ENCODE measurements around the gene SNAI3. TPM values are rescaled to one million over a fixed set of nuclear protein-coding genes. Genes with fewer than 3 reads are reported as not detected.

The SNAI3 gene
- total RNA-seq, 2 donors from 2014 or later = 0.43 to 0.56 TPM

DNA sequence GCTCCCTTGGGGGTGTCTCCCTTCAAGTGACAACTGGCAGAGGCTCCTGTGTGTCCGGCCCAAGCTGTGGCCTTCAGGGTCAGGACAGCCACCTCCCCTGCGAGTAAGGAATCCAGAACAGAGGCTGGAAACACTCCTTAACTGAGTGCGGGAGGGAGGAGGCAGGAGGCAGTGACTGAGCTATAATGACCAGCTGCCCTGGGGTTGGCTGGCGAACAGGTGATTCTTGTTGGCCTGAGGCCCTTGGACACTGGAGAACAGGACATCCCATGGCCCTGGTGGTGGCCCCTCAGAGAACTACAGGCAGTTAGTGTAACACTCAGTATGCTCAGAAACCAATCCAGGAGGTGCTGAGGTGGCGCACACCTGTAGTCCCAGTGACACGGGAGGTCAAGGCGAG lies 9.4 kb upstream of the SNAI3 start:
- intact Hi-C loops (cut with DNase I) = no loop called here
- no peak for DNase-seq (ENCODE audit: low spot score)

DNA sequence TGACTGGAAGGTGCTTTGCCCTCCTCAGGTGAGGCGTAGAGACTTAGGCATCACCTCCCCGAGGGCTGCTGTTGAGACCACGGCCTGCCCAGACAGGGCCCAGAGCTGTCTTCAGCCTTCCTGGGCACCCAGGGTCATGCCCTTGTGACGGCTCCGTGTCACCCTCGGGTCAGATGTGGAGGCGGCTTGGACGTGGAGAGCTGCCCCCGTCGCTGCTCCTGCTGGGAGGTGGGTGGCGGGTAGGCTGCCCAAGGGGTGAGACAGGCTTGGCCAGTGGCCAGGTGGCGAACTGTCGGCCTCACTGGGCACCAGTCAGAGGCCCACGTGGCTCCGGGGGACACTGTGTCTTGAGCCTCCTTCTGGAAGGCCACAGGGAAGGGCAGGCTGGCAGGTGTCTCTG lies 8.9 kb upstream of the SNAI3 start:
- DNase-seq (ENCODE audit: low spot score) = no peak
- intact Hi-C loops (cut with DNase I) = no loop called here

DNA sequence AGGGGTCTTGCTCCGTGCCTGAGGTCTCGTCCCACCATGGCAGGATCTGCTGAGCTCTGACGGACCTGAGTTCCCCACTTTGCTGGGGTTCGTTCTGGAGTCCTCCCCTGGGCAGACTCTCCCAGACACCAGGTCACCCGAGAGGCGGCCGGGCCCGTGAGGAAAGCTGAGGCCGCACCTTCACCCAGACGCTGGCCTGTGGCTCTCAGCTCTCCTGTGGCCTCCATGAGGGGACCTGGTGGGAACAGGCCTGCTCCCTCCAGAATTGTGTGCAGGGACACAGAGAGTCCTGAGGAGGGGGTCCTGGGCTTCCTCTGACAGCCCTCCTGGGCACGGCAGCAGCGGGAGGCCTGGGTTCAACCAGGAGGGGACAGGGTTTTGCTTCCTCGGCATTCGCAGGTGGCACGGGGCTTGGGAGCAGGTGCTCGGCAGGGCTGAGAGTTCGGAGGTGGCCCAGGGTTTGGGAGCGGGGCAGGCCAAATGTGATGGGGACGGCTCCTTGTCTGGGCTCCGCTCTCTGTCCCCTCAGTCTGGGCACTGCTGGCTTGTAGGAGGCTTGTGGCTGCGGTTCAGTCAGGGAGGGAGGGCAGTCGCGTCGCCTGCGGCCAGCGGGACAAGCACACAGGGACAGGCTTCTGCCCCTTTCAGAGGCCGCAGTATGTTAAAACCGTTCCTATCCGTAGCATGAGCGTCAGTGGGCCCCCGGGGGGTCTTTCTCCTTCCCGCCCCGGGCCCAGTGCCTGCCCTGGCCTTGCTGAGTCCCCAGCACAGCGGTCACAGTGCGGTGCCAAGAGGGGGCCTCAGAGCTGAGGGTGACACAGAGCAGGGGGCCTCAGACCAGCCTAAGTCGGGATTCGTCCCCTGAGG lies 8.1 kb upstream of the SNAI3 start:
- intact Hi-C loops (cut with DNase I) = no loop called here
- DNase-seq (ENCODE audit: low spot score) = no peak

DNA sequence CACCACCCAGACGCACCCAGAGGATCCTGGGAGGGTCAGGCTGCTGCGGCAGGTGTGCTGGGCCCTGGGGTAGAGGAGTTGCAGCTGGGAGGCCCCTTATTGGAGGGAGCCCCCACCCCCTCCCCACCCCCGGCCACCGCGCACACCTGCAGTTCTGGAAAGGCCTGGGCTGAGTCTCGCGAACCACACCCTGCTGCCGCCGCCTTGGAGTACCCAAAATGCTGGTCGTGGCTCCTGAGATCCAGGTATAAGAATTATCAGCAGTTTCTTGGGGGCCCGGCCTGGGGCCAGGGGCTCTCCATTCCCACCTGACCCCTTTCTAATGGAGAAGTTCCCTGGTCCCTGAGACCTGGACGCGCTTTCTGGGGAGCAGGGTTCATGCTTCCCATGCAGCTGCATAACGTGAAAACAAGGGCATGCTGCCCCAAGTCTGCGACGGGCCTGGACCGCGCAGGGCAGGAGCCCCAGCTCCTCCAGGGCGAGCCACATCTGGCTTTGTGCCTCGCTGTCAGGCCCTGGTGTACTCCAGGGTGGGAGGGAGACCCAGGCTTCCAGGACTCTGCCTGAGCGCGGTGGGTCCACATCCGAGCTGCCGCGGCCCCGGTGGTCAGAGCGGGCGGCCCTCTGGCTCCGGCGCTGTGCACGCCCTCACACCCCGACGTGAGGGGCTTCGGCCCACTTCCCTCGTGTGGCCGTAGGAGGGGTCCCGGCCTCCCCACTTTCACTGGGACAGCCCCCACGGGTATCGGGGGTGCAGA lies 7.3 kb upstream of the SNAI3 start:
- no peak for DNase-seq (ENCODE audit: low spot score)
- intact Hi-C loops (cut with DNase I) = no loop called here

DNA sequence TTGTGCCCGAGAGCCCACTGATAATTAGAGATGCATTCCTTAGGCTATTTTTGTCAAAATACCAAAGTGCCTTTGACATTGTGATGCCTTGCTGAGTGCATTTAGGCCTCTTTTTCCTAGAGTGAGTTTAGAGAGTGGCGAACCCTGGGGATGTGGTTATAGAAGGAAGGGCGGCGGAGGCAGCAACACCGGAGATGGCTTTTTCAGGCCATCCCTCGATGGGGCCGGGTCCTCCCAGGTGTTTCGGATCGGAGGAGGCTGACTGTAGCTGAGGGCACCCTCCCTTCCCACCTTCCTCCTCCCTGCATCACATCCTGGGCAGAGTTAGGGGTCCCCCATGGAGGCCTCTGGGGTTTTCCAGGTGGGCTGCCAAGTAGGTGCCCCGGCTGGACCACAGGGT lies 6.6 kb upstream of the SNAI3 start:
- no peak for DNase-seq (ENCODE audit: low spot score)
- intact Hi-C loops (cut with DNase I) = no loop called here

DNA sequence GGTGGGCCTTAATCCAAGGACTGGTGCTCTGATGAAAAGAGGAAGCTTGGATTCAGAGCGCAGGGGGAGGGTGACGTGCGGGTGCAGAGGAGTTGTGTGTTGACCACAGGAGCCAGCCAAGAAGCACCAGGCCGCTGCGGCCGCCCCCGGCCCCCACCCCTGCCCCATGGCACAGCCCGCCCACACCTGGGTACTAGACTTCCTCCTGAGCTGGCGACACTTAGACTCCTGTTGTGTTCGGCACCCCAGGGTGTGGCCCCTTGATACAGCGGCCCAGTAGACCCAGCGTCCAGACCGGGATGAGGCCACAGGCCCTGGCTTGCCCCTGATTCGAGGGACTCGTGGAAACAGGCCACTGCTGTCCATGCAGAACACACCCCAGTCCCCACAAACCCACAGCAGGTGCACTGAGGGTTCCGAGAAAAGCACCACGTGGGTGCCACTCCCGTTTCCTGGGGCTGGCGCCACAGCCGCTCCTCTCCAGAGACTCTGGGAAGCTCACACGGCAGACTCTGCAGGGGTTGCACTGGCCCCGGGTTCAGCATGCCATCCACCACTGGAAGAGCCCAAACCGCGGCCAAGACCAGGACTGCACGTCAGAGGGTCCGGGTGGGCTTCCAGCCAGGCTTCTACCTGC lies 5.7 kb upstream of the SNAI3 start:
- intact Hi-C loops (cut with DNase I) = no loop called here
- no peak for DNase-seq (ENCODE audit: low spot score)

DNA sequence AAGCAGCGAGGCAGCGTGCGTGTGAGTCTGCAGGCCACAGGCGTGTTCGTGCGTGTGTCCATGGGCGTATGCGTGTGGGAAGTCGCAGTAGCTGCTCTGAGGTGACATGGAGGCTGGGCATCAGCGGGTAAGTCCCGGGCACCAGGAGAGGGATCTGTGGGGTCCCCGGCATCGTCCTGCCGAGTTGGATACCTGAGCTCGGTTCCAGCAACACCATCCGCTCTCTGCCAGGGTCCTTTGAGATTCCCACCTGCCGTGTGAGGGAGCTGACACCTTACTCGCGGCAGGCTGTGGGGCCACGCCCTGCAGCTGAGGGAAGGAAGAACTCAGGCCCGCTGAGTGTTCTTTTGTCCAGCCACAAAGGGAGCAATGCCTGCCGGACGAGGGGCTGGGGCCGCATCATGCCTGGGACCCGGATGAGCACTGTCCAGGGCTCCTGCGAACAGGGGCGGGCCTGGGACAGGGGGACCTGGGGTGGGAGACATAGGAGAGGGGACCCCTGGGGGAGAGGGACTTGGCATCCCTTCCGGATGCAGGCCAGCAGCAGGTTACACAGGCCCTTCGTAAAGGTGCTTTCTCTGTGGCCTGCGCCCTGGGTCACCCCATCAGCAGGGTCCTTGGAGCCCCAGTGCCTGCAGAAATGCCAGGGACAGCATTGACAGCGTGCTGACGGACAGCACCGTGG lies 5.0 kb upstream of the SNAI3 start:
- intact Hi-C loops (cut with DNase I) = no loop called here
- no peak for DNase-seq (ENCODE audit: low spot score)

DNA sequence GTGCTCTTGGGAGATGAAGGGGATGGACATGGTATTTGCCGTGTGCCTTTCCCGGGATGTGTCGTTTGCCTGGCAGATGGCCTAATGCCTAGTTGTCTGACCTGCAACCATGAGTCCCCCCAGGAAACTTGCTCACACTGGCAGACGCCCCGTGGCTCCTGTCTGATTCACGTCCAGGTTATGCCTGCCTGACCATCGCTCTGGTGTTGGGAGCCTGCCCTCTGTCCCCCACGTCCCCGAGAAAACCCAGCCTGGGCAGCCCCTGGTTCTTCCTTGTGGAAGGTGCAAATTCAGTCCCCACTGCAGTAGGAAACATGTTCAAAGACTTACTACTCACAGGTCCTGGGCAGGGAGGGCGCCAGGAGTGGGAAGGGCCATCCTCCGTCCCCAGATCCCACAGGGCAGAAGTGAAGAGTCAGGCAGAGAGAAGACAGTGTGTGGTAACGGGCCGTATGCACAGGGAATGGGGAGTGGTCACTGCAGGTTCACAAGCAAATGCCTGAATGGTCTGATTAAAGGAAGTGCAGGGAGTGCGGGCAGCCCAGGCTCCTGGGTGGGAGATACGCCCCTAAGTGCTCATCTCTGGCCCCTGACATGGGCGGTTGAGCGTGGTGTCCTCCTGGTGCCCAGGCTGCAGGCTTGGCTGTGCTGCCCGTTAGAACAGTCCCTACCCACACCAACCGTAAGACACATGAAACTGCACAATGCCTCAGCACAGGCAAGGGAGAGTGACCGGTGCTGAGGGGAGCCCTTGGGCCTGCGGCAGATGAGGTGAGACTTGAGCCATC lies 4.2 kb upstream of the SNAI3 start:
- DNase-seq (ENCODE audit: low spot score) = no peak
- intact Hi-C loops (cut with DNase I) = no loop called here

DNA sequence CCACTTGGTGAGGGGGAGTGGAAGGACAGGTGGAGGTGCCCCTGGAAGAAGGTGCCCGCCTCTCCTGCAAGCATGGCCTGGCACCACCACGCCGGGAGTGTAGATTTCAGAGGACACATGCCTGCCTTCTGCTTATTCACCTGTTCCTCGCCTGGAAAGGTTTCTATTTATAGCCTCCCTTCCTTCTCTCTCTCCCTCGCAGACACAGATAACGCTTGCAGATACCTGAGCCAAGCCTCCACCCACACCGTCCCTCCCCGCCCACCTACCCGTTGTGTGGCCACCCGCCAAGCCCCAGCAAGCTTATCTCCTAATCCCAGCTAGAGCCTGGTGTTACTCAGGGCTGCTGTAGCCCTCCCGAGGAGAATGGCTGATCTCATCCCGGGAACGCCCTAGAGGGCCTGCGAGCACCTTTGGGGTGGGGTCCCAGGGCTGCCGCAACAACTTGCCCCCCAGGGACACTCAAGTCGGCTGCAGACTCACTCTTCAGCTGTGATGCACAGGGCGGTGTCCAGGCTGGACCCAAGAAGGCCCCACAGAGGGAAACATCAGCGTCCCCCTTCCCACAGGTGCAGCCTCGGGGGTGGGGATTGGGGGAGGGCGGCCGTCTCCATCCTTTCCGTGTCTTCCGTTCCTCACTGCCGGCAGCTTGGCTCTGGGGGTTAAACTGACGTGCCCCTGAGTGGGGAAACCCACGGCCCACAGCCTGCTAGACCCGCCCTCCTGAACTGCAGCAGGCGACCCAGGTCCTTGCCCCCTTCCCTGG lies 1.9 kb upstream of the SNAI3 start:
- no peak for DNase-seq (ENCODE audit: low spot score)
- intact Hi-C loops (cut with DNase I) = no loop called here

DNA sequence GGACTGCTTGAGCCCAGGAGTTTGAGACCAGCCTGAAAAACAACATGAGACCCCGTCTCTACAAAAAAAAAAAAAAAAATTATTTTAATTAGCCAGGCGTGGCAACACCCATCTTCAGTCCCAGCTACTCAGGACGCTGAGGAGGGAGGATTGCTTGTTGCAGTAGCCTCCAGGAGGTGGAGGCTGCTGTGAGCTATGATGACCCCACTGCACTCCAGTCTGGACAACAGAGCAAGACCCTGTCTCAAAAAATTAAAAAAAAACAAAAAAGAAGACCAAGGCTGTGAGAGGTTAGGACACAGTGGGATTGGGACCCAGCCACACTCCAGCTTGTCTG lies 1.3 kb upstream of the SNAI3 start:
- intact Hi-C loops (cut with DNase I) = no loop called here
- no peak for DNase-seq (ENCODE audit: low spot score)

DNA sequence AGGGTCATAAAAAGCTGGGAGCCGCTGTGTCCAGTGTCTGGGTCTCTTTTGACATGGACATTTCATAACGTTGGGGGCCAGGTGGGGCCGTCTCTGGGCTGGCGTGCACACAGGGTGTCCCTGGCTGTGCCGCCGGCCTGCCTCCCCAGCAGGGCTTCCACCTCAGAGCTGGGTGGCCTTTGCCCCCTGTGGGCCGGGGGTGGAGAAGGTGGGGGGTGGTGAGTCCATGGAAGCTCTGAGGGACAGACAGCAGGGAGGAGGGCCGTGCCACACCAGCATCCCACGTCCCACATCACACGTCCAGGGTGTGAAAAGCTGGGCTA lies 908 bp upstream of the SNAI3 start:
- no peak for DNase-seq (ENCODE audit: low spot score)
- intact Hi-C loops (cut with DNase I) = no loop called here

DNA sequence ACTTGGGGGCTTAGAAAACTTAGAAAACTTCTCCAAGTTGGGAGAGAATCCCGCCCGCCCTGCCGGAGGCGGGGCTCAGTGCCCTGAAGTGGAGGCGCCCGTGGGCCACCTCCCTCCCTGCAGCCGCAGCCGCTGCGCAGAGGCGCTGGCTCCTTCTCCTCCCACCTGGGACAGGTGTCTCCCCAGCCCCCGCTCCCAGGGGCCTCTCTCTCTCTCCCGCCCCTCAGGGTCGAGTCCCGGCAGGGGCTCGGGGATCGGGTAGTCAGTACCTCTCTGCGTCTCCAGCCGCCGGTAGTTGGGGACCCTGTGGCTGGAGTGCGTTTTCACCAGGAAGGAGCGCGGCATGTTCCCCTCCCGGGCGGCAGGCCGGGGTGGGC lies 257 bp downstream of the SNAI3 start:
- DNase-seq (ENCODE audit: low spot score) = no peak
- intact Hi-C loops (cut with DNase I) = no loop called here

DNA sequence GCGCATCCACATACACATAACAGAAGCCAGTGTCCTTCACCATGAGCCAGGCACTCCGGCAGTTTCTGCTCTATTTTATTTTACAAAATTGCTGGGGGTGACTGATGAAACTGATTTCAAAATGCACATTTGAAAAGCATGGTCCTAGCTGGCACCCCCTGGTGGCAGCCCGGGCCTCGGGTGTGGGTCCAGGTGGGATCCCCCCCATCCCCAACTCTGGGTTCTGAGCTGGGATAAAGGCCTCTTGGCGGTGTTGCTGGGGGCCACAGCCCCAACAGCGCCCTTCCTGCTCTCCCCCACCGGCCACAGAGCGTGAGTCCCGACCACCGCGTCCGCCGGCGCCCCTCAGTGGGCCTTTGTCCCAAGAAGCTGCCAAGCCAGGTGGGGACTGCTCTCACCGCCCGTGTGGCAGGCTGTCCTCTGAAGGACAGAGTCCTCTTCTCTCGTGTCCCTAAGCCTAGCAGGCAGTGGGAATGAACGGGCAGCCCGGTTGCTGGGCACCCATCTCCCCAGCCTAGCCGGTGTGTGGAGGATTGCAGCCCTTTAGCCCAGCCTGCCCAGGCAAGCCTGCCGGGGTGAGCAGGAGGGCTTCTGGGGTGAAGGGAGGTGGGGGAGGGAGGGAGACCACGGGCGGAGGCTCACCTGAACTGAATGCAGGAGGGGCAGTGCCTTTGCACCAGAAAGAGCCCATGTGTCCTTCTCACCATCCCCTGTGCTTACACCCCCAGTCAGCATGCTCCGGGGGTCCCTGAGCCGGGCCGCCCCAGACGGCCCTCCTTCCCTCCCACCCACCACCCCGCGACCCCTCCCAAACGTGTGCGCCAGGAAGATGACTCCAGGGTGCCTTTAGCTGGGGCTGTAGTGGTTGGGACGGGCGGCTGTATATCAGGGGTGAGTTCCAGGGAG lies 898 bp downstream of the SNAI3 start:
- peak; percentile 80 for DNase-seq (ENCODE audit: low spot score)
- intact Hi-C loops (cut with DNase I) = no loop called here

DNA sequence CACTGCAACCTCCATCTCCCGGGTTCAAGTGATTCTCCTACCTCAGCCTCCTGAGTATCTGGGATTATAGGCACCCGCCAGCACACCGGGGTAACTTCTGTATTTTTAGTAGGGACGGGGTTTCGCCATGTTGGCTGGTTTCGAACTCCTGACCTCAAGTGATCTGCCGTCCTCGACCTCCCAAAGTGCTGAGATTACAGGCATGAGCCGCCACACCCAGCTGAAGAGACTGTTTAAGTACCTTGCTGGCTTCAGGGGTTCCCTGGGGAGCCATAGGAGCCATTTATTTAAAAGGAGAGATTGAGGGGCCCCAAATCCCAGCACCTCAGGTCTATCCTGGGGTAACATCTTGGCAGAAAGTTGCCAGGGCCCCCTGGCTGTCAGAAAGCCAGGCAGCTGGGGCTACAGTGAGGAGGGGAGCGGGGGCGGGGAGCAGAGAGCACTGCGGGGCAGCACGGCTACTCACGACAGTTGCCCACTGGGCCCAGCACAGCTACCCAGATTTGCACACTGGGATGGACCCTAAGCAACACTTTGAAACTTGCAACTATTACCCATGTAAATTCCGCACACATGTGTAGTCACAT lies 1.6 kb downstream of the SNAI3 start:
- no peak for DNase-seq (ENCODE audit: low spot score)
- intact Hi-C loops (cut with DNase I) = no loop called here

DNA sequence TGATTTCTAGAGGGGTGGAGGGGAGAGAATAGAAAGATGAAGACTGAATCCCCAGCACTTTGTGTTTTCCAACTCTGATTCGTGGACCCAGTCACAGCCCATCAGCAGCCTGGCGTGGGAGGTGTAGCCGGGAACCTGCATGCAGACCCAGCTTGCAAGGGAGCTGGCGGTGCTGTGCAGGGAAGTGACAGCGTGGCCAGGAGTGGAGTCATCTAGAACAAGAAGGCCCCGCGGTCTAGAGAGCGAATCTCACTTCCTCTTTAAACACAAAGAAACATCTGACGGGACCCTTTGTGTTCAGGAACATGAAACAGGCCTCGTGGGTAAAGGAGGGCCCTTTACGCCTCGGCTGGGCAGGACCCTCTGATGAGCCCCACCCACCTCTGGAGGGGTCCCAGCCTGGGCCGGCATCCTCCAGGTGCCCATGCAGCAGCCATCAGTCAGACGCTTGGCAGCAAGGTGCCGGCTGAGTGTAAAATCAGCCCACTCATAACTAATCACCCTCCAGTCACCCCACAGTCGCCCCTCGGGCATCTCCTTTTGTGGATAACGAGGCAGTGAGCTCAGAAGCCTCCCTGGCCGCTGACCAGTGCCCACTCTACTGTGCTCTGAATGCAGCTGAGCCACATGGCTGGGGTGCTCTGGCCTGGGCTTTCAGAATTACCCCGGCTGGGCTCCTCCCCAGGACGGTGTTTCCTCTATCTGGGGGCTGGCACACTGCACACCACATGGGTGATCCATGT lies 4.4 kb downstream of the SNAI3 start:
- peak; percentile 89 for DNase-seq (ENCODE audit: low spot score)
- intact Hi-C loops (cut with DNase I) = no loop called here

DNA sequence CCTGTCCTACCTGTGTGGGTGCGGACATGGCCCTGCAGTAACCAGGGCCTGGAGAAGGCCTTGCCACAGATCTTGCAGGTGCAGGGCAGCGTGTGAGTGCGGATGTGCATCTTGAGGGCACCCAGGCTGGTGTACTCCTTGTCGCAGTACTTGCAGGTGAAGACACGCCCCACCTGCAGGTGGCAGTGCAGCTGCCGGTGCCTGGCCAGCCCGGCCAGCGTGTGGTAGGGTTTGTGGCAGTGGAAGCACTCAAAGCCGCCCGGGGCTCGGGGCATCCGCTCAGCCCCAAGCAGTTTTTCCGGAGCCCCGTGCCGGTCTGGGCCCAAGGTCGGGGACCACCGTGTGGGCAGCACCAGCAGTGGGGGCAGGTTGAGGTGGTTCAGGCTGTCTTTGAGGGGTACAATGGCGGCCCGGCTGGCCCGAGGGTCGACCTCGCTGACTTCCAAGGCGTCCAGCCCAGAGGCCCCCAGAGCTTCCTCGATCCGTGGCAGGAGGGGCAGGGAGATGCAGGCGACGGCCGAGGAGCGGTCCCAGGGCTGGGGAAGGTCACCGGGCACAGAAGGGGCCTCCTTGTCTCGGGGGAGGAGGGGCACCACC lies 5.1 kb downstream of the SNAI3 start:
- intact Hi-C loops (cut with DNase I) = no loop called here
- DNase-seq (ENCODE audit: low spot score) = peak; percentile 81
